ENCODE measurements around the gene SORCS2. TPM values are rescaled to one million over a fixed set of nuclear protein-coding genes. Genes with fewer than 3 reads are reported as not detected.

The SORCS2 gene
- total RNA-seq (2014; rRNA removed; shearing (Covaris generic)): 0.03 TPM in 1 of 2 replicates, not detected in the other
- not detected in 2 replicates for total RNA-seq (2022)
- Bru-seq, nascent RNA: percentile 5 among the genes with signal in this experiment
- percentile 6 among the genes with signal in this experiment for BruChase-seq, experiment 1, labeled RNA remaining after a 6-hour chase
- BruChase-seq, experiment 2, labeled RNA remaining after a 2-hour chase: percentile 6 among the genes with signal in this experiment
- long read RNA-seq: 0 reads

DNA sequence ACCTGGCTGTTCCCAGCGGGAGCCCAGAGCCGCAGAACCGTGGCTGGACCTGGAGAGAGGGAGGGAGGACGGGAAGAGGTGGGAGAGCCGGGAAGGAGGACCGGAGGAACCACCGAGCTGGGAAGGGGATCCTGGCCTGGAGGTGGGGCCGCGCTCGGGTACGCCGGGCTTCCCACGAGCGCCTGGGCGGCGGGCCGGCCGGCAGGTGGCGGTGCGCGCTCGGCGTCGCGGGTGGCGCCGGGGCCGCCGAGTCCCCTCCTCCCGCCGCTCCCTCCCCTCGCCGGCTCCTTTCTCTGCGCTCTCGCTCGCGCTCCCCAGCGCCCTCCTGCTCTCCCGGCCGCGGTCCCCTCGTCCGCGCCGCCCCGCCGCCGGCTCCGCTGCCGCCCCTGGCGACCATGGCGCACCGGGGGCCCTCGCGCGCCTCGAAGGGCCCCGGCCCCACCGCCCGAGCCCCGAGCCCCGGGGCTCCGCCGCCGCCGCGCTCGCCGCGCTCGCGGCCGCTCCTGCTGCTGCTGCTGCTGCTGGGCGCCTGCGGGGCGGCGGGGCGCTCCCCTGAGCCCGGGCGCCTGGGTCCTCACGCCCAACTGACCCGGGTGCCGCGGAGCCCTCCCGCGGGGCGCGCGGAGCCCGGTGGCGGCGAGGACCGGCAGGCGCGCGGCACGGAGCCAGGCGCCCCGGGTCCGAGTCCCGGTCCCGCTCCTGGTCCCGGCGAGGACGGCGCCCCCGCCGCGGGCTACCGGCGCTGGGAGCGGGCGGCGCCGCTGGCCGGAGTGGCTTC is at the start of gene SORCS2:
TSS of gene SORCS2 (plus strand) at position 287 of the 778 bp plus-strand sequence.
- CTCF ChIA-PET (ENCODE audit: unreplicated experiment): no interaction called here
- H3K9me3 ChIP-seq (ENCODE audit: low read length): no peaks in the 10 kb centered on the region
- TF ChIP-seq EZH2phosphoT487 (IDR thresholded peaks at IDR 0.05; ENCODE audit: borderline replicate concordance, low read depth, low read length): no peak
- TF ChIP-seq, protein P1, sequence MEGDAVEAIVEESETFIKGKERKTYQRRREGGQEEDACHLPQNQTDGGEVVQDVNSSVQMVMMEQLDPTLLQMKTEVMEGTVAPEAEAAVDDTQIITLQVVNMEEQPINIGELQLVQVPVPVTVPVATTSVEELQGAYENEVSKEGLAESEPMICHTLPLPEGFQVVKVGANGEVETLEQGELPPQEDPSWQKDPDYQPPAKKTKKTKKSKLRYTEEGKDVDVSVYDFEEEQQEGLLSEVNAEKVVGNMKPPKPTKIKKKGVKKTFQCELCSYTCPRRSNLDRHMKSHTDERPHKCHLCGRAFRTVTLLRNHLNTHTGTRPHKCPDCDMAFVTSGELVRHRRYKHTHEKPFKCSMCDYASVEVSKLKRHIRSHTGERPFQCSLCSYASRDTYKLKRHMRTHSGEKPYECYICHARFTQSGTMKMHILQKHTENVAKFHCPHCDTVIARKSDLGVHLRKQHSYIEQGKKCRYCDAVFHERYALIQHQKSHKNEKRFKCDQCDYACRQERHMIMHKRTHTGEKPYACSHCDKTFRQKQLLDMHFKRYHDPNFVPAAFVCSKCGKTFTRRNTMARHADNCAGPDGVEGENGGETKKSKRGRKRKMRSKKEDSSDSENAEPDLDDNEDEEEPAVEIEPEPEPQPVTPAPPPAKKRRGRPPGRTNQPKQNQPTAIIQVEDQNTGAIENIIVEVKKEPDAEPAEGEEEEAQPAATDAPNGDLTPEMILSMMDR (conservative IDR thresholded peaks at IDR 0.05; ENCODE audit: low read length): no peak
- H3K4me3 ChIP-seq (ENCODE audit: low read depth, low read length, poor library complexity, severe bottlenecking): no peak within 1 kb of the TSS
- no TSS peak for BruUV-seq (replicated peaks)
- no peak for DNase-seq (ENCODE audit: low spot score)
- no peaks in the 10 kb centered on the region for H3K36me3 ChIP-seq (ENCODE audit: insufficient read depth, low read length)
- H3K79me2 ChIP-seq (ENCODE audit: insufficient read depth, low read depth, low read length): no peaks in the 10 kb centered on the region
- H4K20me1 ChIP-seq (ENCODE audit: insufficient read depth, low read length): no peaks in the 10 kb centered on the region
- intact Hi-C loops (cut with micrococcal nuclease; ENCODE audit: unreplicated experiment): no loop called here
- no peaks in the 10 kb centered on the region for H3K9me2 ChIP-seq (ENCODE audit: insufficient read depth, low read length)
- H3K27ac ChIP-seq (ENCODE audit: low read depth, low read length, poor library complexity, severe bottlenecking): no peak within 1 kb of the TSS
- H3K4me1 ChIP-seq (ENCODE audit: insufficient read depth, low read length, poor library complexity, severe bottlenecking): no peaks in the 10 kb centered on the region
- H3K4me2 ChIP-seq (ENCODE audit: low read length): no peak within 1 kb of the TSS
- POLR2A ChIA-PET: no interaction called here
- H2AFZ ChIP-seq (ENCODE audit: low read length): no peak within 1 kb of the TSS

DNA sequence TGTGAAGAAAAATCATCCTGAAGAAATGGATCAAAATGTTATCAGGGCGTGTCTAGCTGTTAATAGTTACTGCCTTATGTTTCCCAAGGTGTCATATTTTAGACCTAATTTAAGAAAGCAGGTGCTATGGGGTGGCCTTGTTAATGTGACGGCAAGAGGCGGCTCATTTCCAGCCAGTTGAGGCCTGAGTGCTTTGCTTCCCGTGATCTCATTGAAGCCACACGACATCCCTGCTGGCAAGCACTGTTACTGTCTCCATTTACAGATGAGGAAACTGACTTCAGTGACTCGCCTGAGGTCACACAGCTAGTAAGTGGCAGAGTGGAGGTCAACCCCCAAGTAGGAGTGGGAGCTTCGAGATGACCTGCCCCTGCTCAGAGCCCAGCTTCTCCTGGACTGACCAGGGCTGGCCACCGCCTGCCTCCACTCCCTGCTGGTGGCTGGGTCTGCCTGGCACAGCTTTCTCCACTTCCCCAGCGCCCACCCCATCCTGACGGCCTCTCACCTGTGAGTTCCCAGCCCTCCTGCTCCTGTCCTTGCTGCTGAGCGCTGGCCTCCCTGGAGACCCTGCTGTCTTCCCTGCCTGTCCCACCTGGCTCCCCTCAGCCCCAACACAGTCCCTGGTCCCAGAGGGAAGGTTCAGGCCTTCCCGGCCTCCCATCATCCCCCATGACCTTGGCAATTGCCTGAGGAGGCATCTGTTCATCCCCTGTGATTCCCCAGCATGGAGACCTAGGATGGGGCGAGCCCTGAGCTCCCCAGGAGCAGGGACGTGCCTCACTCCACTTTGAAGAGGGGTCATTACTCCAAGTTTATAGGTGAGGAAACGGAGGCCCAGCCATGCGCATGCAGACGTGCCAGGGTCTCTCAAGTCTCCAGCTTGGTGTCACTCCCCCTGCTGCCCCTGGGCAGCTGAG is 47.7 kb upstream of the SORCS2 start:
- intact Hi-C loops (cut with micrococcal nuclease; ENCODE audit: unreplicated experiment): no loop called here
- TF ChIP-seq, protein P1 (conservative IDR thresholded peaks at IDR 0.05; ENCODE audit: low read length): no peak
- TF ChIP-seq EZH2phosphoT487 (IDR thresholded peaks at IDR 0.05; ENCODE audit: borderline replicate concordance, low read depth, low read length): no peak
- H3K36me3 ChIP-seq (ENCODE audit: insufficient read depth, low read length): no peaks in the 10 kb centered on the region
- no TSS peak for BruUV-seq (replicated peaks)
- H3K4me1 ChIP-seq (ENCODE audit: insufficient read depth, low read length, poor library complexity, severe bottlenecking): no peaks in the 10 kb centered on the region
- ChIA-PET POLR2A (no interaction called here), CTCF (ENCODE audit: unreplicated experiment) (no interaction called here)
- no peak overlapping the region for H3K4me2 ChIP-seq (ENCODE audit: low read length)
- H2AFZ ChIP-seq (ENCODE audit: low read length): no peak overlapping the region
- no peak for DNase-seq (ENCODE audit: low spot score)
- no peak overlapping the region for H3K27ac ChIP-seq (ENCODE audit: low read depth, low read length, poor library complexity, severe bottlenecking)
- no peak overlapping the region for H3K4me3 ChIP-seq (ENCODE audit: low read depth, low read length, poor library complexity, severe bottlenecking)
- no peaks in the 10 kb centered on the region for H4K20me1 ChIP-seq (ENCODE audit: insufficient read depth, low read length)
- no peaks in the 10 kb centered on the region for H3K79me2 ChIP-seq (ENCODE audit: insufficient read depth, low read depth, low read length)
- H3K9me3 ChIP-seq (ENCODE audit: low read length): no peaks in the 10 kb centered on the region
- no peaks in the 10 kb centered on the region for H3K9me2 ChIP-seq (ENCODE audit: insufficient read depth, low read length)

All from OCI-LY7 (cell line).